Activated CD8-positive, alpha-beta memory T cell treated with anti-CD3 and anti-CD28 coated beads, Interleukin-2, amount 50 U/mL, for 48 hours (primary cell): ENCODE results near the gene SLC16A7.

Source experiments
- DNase-seq: peaks from one replicate; pipeline ENCODE4 v3.0.0-alpha.2; 2020

SLC16A7 gene

GRCh38 chr12:59626382-59626781, 30.6 kb downstream of the SLC16A7 start:
- DNase-seq: no peak

GRCh38 chr12:59627582-59627981, 31.8 kb downstream of the SLC16A7 start:
- no peak for DNase-seq

- DNase-seq: no peak
Observed at GRCh38 chr12:59629890-59630289, 34.1 kb downstream of the SLC16A7 start.

- DNase-seq: no peak
Observed at GRCh38 chr12:59632408-59632807, 36.6 kb downstream of the SLC16A7 start.

- no peak for DNase-seq
Observed at GRCh38 chr12:59634254-59634653, 38.4 kb downstream of the SLC16A7 start.

GRCh38 chr12:59636945-59637691, 41.3 kb downstream of the SLC16A7 start:
- no peak for DNase-seq

- DNase-seq: no peak
Observed at GRCh38 chr12:59637692-59638070, 41.9 kb downstream of the SLC16A7 start.

GRCh38 chr12:59643550-59643949, 47.7 kb downstream of the SLC16A7 start:
- DNase-seq: no peak

- DNase-seq: no peak
Observed at GRCh38 chr12:59645242-59645641, 49.4 kb downstream of the SLC16A7 start.

- no peak for DNase-seq
Observed at GRCh38 chr12:59646636-59647035, 50.8 kb downstream of the SLC16A7 start.

- no peak for DNase-seq
Observed at GRCh38 chr12:59649203-59649602, 53.4 kb downstream of the SLC16A7 start.

- DNase-seq: no peak
Observed at GRCh38 chr12:59650588-59651228, 54.9 kb downstream of the SLC16A7 start.

- no peak for DNase-seq
Observed at GRCh38 chr12:59651229-59651920, 55.5 kb downstream of the SLC16A7 start.

GRCh38 chr12:59652130-59652529, 56.3 kb downstream of the SLC16A7 start:
- no peak for DNase-seq

GRCh38 chr12:59654061-59654460, 58.2 kb downstream of the SLC16A7 start:
- DNase-seq: no peak

- DNase-seq: no peak
Observed at GRCh38 chr12:59657266-59657665, 61.4 kb downstream of the SLC16A7 start.

GRCh38 chr12:59657711-59658110, 61.9 kb downstream of the SLC16A7 start:
- no peak for DNase-seq

GRCh38 chr12:59660148-59660547, 64.3 kb downstream of the SLC16A7 start:
- DNase-seq: no peak

GRCh38 chr12:59660921-59661597, 65.2 kb downstream of the SLC16A7 start:
- no peak for DNase-seq

- DNase-seq: no peak
Observed at GRCh38 chr12:59664495-59664894, 68.7 kb downstream of the SLC16A7 start.

GRCh38 chr12:59665701-59666100, 69.9 kb downstream of the SLC16A7 start:
- DNase-seq: no peak

- DNase-seq: no peak
Observed at GRCh38 chr12:59668674-59669073, 72.8 kb downstream of the SLC16A7 start.

GRCh38 chr12:59672273-59672672, 76.4 kb downstream of the SLC16A7 start:
- DNase-seq: no peak

- no peak for DNase-seq
Observed at GRCh38 chr12:59675461-59675860, 79.6 kb downstream of the SLC16A7 start.
